Hematopoietic multipotent progenitor cell (in vitro differentiated cells): Measurements from ENCODE around the gene BAG3. TPM values are rescaled to one million over a fixed set of nuclear protein-coding genes. Genes with fewer than 3 reads are reported as not detected.
A peak's percentile ranks its signal among the peaks of the same experiment; 100 is the strongest.

Experiments
- DNase-seq, 3 donors: peaks; one replicate each; pipeline ENCODE4 v3.0.0-alpha.2; 2011 to 2015; ENCODE audit warnings: low read depth in 2 of 3, low spot score in 2 of 3
- total RNA-seq: library from RNA; depleted of rRNA; stranded (reverse); fragments of >200 nt; gene quantifications from one replicate; pipeline ENCODE4 v1.2.3, GENCODE V29; 2012

The BAG3 gene
- total RNA-seq, 1 donor = 7.3 TPM

DNA sequence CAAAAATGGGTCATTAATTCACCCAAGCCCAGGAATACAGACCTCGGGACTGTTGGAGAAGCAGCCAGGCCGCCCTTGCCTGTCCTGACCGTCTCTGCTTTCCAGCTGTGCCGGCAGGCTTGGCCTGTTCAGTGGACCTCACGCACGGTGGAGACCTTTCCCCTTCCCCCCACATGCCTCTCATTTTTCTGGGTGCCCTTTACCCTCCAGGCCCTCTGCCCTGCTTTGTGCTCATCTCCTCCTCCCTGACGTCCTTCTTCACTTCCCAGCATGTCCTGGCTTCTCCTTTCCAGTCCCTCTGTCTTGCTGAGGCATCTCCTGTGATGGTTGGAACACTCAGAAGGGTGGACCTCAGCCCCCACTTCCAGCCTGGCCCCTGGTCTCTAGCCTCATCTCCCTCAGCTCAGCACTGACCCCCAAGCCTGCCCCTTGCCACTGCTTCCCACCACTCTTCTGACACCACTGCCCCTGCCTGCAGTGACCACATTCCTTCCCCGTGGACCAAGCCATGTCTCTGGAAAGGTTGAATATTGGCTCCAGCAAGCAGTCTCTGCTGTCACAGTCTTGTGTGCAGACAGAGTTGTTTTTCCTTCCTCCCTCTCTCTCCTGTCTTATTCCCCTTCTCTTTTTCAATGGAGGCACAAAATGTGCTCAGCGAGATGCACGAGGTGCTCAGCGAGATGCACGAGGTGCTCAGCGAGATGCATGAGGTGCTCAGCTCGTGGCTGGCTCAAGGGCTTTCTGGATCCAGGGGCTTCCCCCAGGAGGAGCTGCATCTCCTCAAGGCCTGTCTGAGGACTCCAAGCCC is 14.9 kb downstream of the BAG3 start:
- no peak for DNase-seq

DNA sequence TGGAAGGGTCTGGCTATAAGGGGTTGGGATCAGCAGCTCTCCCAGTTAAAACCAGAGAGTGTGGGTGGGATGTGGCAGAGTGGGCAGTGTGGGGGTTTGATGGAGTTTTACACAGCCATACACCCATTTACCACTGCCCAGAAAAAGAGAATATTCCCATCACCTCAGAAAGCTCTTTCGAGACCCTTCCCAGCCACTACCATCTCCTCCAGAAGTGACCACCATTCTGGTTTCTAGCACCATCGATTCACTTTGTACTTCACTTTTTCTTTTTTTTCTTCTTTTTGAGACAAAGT is 15.5 kb downstream of the BAG3 start:
- no peak for DNase-seq

DNA sequence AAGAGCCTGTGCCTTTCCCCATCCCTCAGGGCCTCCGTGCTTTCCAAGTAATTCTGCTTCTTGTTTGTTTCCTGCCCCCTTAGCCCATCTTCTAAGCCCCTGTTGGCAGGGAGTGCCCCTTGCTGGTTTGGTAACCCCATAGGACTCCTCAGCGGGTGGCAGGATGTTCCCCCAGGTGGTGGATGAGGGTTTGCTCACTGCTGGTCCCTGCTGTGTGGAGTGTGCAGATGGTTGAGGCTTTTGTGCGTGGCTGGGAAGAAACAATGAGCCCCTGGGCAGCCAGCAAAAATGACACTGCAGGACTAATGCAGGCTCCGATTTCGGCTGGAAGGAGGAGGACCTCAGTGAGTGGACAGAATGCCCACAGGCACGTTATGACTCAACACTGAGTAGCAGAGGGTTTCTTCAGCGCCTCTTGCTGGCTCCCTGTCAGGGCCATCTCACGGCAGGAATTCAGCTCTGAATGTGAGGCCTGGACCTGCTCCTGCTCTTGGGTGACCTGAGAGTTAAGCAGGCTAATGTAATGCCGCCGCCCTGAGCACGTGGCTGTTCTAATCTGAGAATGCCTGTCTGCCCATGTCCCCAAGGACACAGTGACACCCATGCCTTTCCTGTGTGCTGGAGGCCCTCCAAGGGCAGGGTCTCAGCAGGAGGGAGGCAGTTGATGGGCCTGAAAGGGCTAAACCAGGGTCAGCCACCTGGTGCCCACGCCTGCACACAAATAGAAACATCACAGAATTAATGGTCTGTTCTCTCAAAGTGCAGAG is 16.6 kb downstream of the BAG3 start:
- no peak for DNase-seq

DNA sequence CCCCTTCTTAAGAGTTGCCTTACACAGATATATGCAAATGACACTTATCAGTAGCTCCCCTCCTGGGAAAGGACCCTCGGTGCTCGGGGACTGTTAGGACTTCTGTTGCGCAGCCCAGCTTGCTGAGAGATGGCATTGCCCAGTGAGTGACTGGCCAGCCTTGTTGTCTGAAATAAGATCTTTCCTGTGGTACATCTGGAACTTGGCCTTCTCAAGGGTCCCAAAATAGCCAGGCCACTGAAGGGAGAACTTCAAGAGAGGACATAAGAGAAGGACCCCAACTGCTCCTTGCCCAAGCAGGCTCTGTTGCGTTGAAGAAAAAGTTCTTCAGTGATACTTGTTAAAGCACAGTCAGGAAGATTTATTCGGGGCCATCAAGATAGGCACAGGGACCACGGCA is 17.3 kb downstream of the BAG3 start:
- no peak for DNase-seq

DNA sequence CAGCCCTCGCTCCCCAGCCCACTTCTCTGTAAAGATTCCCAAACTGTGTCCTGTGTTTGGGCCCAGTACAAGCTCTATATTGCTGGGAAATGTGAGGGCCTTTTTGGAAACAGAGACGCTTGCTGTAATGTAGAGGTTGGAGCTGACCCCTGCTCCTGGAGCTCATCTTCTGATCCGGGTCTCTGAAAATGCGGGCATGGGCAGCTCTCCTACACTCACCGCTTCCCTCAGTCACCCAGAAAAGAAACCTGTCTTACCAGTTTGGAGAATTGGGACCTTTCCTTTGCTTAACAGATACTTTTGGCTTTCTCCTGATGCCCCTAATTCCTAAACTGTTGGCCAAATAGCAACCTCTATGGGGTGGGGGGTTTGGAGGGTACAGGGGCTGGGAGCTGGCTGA is 18.2 kb downstream of the BAG3 start:
- DNase-seq = no peak

DNA sequence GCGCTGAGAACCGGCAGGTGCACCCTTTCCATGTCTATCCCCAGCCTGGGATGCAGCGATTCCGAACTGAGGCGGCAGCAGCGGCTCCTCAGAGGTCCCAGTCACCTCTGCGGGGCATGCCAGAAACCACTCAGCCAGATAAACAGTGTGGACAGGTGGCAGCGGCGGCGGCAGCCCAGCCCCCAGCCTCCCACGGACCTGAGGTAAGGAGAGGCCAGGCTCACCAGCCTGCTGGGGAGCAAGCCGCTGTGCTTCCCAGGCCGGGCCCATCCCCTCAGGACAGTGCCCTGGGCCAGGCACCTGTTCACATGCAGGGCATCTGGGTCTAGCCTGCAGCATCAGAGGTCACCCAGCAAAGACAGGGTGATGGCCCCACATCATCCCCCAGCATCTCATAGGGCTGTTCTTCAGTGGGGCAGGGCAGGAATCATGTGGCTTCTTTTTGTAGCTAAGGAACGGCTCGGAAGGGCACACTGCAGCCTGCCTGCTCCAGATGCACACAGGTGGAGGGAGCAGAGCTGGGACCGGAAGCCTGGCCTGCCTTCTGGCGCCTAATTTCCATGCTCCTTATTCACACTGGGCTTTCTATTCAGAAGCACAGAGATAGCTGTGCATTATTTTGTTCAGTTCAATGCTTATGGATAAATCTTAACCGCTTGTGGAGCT is 18.9 kb downstream of the BAG3 start:
- no peak for DNase-seq

DNA sequence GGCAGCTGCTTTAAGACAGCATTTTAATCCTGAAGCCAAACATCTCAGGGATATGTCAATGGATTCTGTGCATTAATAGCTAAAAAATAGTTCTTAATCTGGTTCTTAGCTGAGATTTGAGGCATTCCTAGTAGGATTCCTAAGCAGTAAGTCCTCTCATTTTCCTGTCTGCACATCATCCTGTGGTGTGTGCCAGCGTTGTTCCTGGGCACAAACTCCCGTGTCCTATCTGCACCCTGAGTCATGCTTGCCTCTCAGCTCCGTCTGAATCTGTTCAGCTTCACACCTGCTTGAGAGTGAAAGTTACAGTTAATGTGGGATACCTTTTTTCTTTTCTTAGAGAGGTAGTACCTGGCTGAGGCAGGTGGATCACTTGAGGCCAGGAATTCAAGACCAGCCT is 19.5 kb downstream of the BAG3 start:
- DNase-seq = no peak

DNA sequence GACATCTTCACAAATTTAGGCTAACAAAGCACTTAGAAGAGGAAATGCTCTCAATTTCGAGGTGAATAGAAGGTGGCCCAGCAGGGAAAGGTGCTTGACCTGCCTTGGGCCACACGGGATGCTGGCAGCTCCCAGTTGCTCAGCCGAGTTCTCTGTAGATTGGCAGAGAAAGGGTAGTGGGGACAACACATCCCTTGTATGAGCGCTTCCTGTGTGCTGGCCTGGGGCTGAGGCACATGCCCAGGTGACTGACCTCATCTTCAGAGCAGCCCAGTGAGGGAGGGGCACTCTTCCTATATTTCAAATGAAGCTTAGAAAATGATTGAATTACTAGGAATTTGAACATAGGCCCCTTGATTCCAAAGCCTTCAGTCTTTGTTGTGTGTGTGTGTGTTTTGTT is 20.2 kb downstream of the BAG3 start:
- DNase-seq = no peak

DNA sequence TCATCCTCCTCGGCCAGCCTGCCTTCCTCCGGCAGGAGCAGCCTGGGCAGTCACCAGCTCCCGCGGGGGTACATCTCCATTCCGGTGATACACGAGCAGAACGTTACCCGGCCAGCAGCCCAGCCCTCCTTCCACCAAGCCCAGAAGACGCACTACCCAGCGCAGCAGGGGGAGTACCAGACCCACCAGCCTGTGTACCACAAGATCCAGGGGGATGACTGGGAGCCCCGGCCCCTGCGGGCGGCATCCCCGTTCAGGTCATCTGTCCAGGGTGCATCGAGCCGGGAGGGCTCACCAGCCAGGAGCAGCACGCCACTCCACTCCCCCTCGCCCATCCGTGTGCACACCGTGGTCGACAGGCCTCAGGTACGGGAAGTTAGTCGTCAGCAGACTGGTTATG is 21.1 kb downstream of the BAG3 start:
- DNase-seq = no peak

DNA sequence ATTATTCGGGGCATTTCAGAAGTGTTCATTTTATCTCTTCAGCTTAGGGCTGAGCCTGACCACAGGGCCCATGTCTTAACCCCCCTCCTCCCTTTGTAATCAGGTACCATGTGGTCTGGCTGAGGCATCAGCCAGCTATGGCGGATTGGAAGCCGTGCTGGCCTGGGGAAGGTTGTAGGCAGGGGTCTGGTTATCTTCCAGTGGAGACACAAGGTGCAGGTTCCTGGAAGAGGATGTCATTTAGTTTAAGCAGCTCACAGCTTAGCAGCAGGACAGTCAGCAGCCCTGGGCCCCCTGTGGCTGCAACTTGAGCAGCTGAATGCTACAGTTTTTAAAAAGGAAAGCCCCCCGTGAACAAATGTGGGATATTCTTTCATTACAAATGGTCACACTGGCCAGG is 22.1 kb downstream of the BAG3 start:
- no peak for DNase-seq

DNA sequence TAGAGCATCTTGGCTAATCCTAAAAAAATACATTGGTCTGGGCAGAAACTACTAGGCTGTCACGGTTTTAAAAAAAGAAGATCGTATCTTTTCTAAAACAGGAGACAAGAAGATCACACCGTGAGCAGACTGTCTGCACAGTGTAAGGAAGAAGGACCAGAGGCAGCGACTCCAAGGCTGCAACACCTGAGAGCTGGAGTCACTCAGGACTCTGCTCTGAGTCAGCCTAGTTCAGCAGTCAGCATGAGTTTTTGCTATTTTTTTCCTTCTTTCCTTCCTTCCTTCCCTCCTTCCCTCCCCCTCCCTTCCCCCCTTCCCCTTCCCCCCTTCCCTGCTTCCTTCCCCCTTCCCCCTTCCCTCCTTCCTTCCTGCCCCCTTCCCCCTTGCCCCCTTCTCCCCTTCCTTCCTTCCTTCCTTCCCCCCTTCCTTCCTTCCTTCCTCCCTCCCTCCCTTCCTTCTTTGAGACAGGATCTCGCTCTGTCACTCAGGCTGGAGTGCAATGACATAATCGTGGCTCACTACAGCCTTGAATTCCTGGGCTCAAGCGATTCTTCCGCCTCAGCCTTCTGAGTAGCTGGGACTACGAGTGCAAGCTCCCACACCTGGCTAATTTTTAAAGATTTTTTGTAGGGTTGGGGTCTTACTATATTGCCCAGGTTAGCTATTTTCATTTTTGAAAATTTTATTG is 24.4 kb downstream of the BAG3 start:
- DNase-seq = no peak

DNA sequence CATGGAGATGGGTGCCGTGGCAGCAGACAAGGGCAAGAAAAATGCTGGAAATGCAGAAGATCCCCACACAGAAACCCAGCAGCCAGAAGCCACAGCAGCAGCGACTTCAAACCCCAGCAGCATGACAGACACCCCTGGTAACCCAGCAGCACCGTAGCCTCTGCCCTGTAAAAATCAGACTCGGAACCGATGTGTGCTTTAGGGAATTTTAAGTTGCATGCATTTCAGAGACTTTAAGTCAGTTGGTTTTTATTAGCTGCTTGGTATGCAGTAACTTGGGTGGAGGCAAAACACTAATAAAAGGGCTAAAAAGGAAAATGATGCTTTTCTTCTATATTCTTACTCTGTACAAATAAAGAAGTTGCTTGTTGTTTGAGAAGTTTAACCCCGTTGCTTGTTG is 25.9 kb downstream of the BAG3 start:
- no peak for DNase-seq

DNA sequence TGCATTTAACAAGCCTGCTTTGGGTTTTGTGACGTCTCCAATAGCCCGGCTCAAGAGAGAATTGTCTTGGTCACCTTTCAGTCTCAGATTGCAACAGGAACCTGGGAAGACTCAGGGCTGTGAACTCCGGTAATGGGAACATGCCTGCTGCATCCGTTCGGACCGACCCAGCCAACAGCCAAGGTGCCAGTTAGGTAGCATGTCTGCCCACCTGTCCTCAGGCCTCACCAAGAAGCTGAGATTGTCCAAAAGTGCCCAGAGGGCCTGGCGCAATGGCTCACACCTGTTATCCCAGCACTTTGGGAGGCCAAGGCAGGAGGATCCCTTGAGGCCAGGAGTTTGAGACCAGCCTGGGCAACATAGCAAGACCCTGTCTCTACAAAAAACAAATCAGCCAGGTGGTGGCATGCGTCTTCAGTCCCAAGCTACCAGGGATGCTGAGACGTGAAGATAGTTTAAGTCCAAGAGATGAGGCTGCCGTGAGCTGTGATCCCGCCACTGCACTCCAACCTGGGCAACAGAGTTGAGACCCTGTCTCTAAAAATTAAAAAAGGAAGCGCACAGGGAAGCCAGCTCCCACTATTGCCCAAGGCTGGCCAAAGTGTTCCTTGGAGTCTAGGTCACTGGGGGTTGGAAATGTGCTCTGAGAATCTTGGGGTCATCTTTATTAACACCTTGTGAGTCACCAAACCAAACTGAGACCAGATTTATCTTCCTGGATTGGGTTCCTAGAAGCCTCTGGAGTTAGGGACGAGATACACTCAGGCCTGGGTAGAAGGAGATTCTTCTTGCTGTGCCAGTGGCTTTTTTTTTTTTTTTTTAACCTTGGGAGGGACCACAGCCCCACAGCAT is 26.9 kb downstream of the BAG3 start:
- DNase-seq = no peak

DNA sequence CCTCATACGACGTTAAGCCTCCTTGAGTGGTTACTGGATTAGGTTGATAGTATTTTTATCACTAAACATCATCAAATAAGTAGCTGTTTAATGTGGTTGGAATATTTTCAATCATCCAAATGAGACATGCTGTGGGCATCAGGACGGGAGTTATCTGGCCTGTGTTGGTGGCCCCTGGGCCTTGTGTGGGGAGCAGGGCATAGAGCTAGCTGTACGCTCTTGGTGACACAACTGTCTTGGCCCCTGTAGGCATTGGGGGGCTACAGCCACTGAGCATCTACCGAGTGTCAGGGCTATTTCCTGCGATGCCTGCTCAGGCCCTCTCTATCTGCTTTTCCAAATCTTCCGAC is 28.3 kb downstream of the BAG3 start:
- DNase-seq = no peak

DNA sequence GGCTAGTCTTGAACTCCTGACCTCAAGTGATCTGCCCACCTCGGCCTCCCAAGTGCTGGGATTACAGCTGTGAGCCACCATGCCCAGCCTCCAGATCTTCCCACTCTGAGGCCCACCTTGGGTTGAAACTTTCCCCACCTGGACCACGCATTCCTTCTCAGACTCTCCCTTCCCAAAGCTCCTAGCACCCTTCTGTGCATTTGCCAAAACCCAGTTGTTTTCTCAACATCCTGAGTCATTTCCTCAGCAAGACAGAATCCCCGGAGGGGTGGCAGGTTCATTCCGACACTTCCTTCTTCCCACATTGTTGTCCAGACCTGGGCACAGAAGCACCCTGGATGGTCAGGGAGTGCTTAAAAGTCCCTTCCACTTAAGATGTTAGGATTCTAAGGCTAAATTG is 28.9 kb downstream of the BAG3 start:
- DNase-seq = no peak

DNA sequence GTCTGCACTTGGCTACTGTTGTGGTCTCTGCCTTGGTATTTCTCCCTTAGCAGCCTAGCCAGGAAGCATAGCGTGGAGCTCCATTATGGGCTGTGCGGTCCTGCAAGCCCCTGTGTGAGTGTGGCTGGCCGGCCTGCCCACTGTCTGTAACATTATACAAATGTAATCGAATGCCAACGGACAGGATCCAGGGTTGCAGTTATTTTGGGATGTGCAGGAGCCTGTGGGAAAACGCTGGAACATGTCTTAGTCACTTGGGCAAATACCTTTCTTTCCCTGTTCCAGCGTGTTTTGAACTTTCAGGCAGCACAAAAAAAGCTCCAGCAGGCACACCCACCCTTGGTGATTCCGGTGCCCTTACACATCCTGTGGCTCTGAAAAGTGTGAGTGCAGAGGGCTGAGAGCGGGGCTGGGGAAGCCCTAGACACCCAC is 29.5 kb downstream of the BAG3 start:
- DNase-seq = no peak

DNA sequence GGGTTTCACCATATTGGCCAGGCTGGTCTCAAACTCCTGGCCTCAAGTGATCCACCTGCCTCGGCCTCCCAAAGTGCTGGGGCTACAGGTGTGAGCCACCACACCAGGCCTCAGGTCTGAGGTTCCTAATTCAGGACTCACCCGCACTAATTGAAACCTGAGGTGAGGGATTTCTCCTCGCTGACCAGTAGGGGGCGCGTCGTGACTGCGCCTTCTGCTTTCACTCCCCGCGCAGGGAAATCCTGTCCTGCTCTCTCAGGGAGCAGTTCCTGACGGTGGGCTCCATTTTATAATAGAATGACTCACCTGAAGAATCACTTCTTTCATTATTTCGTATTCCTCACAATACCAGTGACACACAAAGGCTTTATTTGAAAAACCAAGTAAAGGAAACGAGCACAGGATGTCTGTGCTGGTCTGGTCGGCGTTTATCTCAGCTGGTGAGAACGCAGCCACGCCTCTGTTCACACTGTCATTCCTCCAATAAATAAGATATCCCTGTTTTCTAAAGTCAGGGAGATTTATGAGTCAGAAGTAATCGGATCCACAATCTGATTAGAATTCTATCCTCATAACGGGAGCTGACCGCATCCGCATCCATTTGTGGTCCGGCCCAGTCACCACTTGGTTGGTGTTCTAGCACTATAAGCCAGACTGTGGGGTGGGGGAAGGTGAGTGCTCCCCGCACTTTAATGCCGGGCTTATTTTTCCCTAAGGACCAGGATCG is 35.4 kb downstream of the BAG3 start:
- DNase-seq = peak; percentile 79 to 89 (median 83)

DNA sequence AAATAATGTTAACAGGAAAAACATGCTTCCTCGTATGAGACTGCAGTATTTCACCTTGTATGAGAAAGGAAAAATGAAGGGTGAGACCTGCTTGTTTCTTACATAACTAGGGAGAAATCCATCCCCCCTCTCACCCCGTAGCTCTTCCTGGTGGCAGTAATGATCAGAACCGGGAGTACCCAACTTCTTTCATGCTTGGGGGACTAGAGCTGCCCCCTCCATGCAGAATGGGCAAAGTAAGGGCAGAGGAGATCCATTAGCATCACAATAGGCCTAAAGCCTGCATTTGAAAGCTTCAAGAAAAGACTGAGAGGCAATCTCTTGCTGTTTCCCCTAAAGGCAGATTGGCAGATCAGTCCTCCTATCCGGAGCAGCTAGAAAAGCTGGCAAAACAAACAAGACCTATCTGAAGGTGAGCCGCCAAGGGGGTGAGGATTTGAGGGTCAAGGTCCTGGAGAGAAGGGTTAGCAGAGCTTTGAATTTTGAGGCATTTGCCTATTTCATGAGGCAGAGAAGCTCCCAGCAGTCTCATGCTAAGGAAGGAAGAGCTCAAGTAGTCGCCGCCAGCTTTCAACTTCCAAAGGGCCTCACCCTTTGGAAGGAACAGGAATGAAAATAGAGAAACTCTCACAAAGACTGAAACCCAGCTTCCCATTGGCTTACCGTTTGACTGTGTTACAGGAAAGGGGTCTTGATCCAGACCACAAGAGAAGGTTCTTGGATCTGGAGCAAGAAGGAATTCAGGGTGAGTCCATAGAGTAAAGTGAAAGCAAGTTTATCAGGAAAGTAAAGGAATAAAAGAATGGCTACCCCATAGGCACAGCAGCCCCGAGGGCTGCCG is 36.2 kb downstream of the BAG3 start:
- DNase-seq = no peak

DNA sequence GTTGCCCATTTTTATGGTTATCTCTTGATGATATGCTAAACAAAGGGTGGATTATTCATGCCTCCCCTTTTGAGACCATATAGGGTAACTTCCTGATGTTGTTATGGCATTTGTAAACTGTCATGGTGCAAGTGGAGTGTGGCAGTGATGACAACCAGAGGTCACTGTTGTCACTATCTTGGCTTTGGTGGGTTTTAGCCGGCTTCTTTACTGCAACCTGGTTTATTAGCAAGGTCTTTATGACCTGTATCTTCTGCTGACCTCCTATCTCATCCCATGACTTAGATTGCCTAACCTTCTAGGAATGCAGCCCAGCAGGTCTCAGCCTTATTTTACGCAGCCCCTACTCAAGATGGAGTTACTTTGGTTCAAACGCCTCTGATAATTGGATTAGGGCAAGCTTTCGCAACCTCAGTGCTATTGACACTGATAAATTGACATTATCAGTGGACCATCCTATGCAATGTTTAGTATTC is 36.9 kb downstream of the BAG3 start:
- DNase-seq = peak in 2 of 3 donors; percentile 25 to 27
